ENCODE data around the gene B3GNT5. TPM values are rescaled to one million over a fixed set of nuclear protein-coding genes. Genes with fewer than 3 reads are reported as not detected.

The B3GNT5 gene
- total RNA-seq, 1 donor from 2014 or later, result 20.4 TPM

DNA sequence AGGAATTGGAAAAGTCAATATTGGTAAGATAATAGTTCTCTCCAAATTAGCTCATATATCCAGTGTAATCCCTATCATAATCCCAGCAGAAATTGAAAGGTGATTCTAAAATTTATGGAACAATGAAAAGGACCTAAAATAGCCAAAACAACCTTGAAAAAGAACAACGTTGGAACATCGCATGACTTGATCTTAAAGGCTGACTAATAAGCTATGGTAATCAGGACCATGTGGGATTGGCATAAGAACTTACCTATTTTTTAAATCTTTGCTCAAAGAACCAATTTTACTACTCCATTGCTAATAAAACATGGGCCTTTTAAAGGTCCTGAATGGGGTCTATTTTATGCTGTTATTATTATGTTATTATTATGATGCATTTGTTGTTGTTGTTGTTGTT lies 40.9 kb downstream of the B3GNT5 start:
- Histone ChIP-seq H3K27ac (no peak overlapping the region), H3K9me3 (no peaks in the 10 kb centered on the region), H3K4me3 (no peak overlapping the region), H3K36me3 (no peaks in the 10 kb centered on the region), H3K4me1 (peaks cover 13% of the 10 kb centered on the region), H3K27me3 (no peaks in the 10 kb centered on the region)
- intact Hi-C loops (cut with DNase I), result no loop called here
- DNase-seq (ENCODE audit: extremely low spot score in 2 of 2), result no peak
- no peak for TF ChIP-seq POLR2A (IDR thresholded peaks at IDR 0.05)

GRCh38 chr3:183295211-183295610 lies 42.2 kb downstream of the B3GNT5 start:
- Histone ChIP-seq H3K27me3 (no peaks in the 10 kb centered on the region), H3K36me3 (no peaks in the 10 kb centered on the region), H3K4me3 (no peak overlapping the region), H3K27ac (no peak overlapping the region), H3K4me1 (peaks cover 18% of the 10 kb centered on the region), H3K9me3 (no peaks in the 10 kb centered on the region)
- intact Hi-C loops (cut with DNase I), result no loop called here
- no peak for DNase-seq (ENCODE audit: extremely low spot score in 2 of 2)
- no peak for TF ChIP-seq CTCF (IDR thresholded peaks at IDR 0.05)
- TF ChIP-seq POLR2AphosphoS5 (IDR thresholded peaks at IDR 0.05; ENCODE audit: insufficient read depth in 1 of 2, low read depth in 1 of 2), result peak in 1 of 2 donors; percentile 50
- no peak for TF ChIP-seq POLR2A (IDR thresholded peaks at IDR 0.05)

GRCh38 chr3:183296944-183297343 lies 43.9 kb downstream of the B3GNT5 start:
- peaks cover 28% of the 10 kb centered on the region for H3K4me1 ChIP-seq
- H3K36me3 ChIP-seq, result no peaks in the 10 kb centered on the region
- H3K9me3 ChIP-seq, result no peaks in the 10 kb centered on the region
- intact Hi-C loops (cut with DNase I), result no loop called here
- DNase-seq (ENCODE audit: extremely low spot score in 2 of 2), result no peak
- H3K27me3 ChIP-seq, result no peaks in the 10 kb centered on the region
- no peak overlapping the region for H3K27ac ChIP-seq
- TF ChIP-seq POLR2AphosphoS5 (IDR thresholded peaks at IDR 0.05; ENCODE audit: insufficient read depth in 1 of 2, low read depth in 1 of 2) (no peak), POLR2A (IDR thresholded peaks at IDR 0.05) (no peak), CTCF (IDR thresholded peaks at IDR 0.05) (no peak)
- H3K4me3 ChIP-seq, result no peak overlapping the region

DNA sequence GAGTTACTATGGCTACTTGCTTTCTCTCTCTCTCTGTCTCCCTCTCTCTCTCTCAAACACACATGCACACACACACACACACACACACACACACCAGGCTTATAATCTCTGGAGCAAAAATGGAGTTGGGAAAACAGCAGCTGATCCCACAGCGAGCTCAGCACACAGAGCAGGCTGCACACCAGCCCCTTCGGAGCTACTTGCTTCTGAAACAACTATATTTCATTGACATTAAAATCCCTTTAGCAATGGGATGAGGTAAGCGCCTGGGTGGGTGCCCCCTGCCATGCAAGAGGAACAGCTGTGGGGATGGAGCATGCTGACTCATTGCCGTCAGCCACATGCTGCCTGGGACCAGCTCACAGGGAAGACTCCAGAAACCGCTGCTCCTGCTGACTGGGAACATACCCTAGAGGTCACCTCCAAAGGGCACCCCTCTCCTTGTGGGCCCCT lies 45.7 kb downstream of the B3GNT5 start:
- TF ChIP-seq POLR2AphosphoS5 (IDR thresholded peaks at IDR 0.05; ENCODE audit: insufficient read depth in 1 of 2, low read depth in 1 of 2) (peak; percentile 38 to 42), POLR2A (IDR thresholded peaks at IDR 0.05) (no peak)
- intact Hi-C loops (cut with DNase I), result no loop called here
- Histone ChIP-seq H3K9me3 (no peaks in the 10 kb centered on the region), H3K4me1 (peaks cover 29% of the 10 kb centered on the region), H3K27me3 (no peaks in the 10 kb centered on the region), H3K27ac (peak overlapping the region; percentile 24), H3K4me3 (no peak overlapping the region), H3K36me3 (no peaks in the 10 kb centered on the region)
- no peak for DNase-seq (ENCODE audit: extremely low spot score in 2 of 2)

- Histone ChIP-seq H3K4me3 (no peak overlapping the region), H3K36me3 (no peaks in the 10 kb centered on the region), H3K27me3 (no peaks in the 10 kb centered on the region), H3K9me3 (no peaks in the 10 kb centered on the region), H3K27ac (no peak overlapping the region), H3K4me1 (peaks cover 26% of the 10 kb centered on the region)
- DNase-seq (ENCODE audit: extremely low spot score in 2 of 2), result no peak
- intact Hi-C loops (cut with DNase I), result no loop called here
- no peak for TF ChIP-seq POLR2A (IDR thresholded peaks at IDR 0.05)
- TF ChIP-seq POLR2AphosphoS5 (IDR thresholded peaks at IDR 0.05; ENCODE audit: insufficient read depth in 1 of 2, low read depth in 1 of 2), result no peak
- TF ChIP-seq CTCF (IDR thresholded peaks at IDR 0.05), result no peak
Measured at GRCh38 chr3:183299976-183300375, 46.9 kb downstream of the B3GNT5 start.

DNA sequence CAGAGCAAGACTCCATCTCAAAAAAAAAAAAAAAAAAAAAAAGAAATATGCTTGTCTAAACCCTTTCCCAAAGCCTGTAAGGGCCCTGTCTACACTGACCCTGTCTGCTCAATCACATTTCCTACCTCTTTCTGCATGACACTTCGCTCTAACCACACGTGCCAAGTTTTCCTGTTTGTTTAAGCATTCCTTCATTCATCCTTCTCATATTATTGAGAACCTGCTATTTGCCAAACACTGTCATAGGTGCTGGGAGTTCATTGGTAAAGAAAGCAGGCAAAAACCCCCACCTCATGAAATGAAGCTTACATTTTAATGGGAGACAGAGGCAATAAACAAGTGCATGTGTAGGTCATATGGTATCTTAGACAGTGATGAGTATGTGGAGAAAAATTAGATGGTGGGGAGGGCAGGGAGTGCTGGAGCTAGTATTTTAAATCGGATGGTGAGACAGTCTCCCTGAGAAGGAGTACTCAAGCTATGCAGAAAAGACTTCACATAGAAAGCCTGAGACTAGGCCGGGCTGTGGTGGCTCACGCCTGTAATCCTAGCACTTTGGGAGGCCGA lies 48.0 kb downstream of the B3GNT5 start:
- Histone ChIP-seq H3K27ac (no peak overlapping the region), H3K9me3 (no peaks in the 10 kb centered on the region), H3K27me3 (no peaks in the 10 kb centered on the region), H3K36me3 (no peaks in the 10 kb centered on the region), H3K4me3 (no peak overlapping the region), H3K4me1 (peaks cover 20% of the 10 kb centered on the region)
- TF ChIP-seq POLR2A (IDR thresholded peaks at IDR 0.05), result no peak
- intact Hi-C loops (cut with DNase I), result no loop called here
- DNase-seq (ENCODE audit: extremely low spot score in 2 of 2), result no peak
